ENCODE measurements around the gene RPH3AL.
"Not testable (repeated sequence)": the region's sequence is repeated elsewhere in the genome, so short reads cannot be mapped to it uniquely, and the experiment has no call there.

RPH3AL gene

DNA sequence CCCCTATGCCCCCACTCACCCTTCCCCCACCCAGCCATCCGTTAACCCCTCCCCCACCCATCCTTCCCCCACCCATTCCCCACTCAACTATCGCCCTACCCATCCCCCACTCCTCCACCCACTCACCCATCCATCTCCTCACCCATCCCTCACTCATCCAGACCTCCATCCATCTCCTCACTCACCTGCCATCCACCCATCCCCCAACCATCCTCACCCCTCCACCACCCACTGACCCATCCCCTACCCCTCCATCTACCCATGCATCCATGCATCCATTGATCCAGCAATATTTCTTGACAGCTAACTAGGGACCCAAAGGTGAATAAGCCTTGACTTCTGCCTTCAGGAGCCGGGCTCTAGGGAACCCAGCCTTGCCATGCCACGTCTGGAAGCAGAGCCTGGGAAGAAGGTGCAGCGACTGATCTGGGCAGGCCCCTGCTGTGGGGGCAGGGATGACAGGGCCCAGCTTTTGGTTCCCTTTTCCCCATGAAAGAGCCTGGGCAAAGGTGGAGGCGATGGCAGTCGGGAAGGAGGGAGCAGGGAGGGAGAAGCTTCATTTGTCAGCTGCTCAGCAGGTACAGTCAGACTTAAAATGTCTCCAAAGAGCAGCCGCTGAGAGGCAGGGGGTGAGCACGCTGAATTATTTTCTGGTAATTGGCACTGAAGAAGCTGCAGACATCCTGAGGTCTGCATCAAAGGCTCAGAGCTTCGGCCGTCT is 148.0 kb downstream of the RPH3AL start:
- no peak for DNase-seq (ENCODE audit: low read depth)
- TF ChIP-seq, protein P1, sequence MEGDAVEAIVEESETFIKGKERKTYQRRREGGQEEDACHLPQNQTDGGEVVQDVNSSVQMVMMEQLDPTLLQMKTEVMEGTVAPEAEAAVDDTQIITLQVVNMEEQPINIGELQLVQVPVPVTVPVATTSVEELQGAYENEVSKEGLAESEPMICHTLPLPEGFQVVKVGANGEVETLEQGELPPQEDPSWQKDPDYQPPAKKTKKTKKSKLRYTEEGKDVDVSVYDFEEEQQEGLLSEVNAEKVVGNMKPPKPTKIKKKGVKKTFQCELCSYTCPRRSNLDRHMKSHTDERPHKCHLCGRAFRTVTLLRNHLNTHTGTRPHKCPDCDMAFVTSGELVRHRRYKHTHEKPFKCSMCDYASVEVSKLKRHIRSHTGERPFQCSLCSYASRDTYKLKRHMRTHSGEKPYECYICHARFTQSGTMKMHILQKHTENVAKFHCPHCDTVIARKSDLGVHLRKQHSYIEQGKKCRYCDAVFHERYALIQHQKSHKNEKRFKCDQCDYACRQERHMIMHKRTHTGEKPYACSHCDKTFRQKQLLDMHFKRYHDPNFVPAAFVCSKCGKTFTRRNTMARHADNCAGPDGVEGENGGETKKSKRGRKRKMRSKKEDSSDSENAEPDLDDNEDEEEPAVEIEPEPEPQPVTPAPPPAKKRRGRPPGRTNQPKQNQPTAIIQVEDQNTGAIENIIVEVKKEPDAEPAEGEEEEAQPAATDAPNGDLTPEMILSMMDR (IDR thresholded peaks at IDR 0.05; ENCODE audit: insufficient read depth, low read depth, low read length, missing control alignments): no peak
- no peak overlapping the region for H3K4me3 ChIP-seq (ENCODE audit: low read length)

DNA sequence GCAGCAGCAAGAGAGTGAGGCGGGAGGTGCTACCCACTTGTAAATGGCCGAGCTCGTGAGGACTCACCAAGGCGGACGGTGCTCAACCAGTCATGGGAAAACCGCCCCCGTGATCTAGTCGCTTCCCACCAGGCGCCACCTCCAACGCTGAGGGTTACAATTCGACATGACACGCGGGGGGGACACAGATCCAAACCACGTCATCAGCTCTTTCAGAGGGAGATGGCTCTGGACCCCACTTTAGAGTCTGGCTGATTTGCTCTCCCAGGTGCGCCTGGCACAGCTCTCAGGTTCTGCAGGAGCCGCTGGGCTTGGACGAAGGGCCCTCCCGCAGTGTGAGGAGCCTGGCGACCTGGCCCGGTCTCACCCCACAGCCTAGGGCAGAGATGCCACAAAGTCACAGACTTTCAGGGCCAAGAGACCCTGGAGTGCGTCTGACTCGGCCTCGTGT is 150.1 kb downstream of the RPH3AL start:
- no peak for DNase-seq (ENCODE audit: low read depth)
- no peak overlapping the region for H3K4me3 ChIP-seq (ENCODE audit: low read length)
- TF ChIP-seq, protein P1 (IDR thresholded peaks at IDR 0.05; ENCODE audit: insufficient read depth, low read depth, low read length, missing control alignments): no peak

GRCh38 chr17:201736-202135 is 150.9 kb downstream of the RPH3AL start:
- DNase-seq (ENCODE audit: low read depth); H3K4me3 ChIP-seq (ENCODE audit: low read length): not testable (repeated sequence)

DNA sequence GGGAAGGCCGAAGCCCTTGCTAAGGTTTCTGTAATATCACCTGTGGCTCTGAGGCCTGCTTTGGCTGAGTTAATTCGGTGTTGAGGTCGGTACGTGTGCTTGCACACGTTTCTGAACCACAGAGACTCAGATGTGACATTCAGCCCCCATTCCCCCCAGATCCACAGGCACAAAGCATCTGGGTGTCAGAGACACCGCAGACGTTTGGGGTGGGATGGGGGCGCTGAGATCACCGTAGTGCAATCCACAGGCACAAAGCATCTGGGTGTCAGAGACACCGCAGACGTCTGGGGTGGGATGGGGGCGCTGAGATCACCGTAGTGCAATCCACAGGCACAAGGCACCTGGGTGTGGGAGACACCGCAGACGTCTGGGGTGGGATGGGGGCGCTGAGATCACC is 151.3 kb downstream of the RPH3AL start:
- DNase-seq (ENCODE audit: low read depth); H3K4me3 ChIP-seq (ENCODE audit: low read length): not testable (repeated sequence)

DNA sequence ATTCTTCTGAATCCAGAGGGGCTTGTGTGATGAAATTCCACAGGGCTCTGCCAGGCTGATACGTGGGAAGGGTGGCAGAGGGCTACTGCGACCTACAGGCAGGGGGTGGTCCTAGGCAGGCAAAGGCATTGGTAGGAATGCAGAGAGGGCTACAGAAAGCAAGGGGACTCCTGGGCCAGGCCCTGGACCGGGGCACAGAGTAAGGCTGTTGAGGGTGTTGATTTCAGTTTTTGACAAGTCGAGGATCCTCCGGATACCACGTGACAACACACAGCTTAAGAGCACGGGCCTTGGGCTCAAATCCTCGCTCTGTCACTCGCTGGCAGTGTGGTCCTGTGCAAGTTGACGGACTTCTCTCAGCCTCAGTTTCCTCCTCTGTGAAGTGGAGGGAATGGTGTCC is 152.0 kb downstream of the RPH3AL start:
- no peak overlapping the region for H3K4me3 ChIP-seq (ENCODE audit: low read length)
- TF ChIP-seq, protein P1 (IDR thresholded peaks at IDR 0.05; ENCODE audit: insufficient read depth, low read depth, low read length, missing control alignments): no peak
- no peak for DNase-seq (ENCODE audit: low read depth)

DNA sequence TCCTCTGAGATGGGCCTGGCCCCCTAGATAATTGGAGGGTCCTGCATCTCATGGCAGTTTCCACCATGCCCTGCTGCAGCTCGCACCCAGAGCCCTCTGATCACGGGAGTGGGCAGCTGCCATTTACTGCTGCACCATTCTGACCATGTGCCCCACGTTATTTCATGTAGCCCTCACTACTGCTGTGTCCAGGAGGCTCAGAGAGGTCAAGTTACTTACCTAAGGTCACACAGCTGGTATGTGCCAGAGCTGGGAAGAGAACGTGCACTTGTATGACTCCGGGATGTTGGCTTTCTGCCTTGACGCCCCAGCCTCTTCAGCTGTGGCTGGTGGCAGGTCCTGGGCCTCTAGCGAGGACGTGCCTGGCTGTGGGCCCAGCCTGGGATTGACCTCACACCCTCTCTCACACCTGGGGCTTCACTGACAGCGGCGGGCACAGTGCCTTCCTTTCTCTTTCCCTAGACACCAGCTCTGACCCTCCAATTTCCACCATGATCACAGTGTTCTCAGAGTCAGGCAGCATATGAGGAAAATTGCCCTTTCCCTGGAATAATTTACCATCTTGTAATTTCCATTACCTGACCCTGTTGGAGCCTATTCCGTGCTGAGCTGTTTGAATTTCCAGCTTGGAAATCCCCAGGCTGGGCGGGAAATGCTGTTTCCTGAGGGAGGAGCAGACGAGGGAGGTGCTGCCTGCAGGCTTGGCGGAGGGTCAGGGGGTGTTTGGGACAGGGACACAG is 152.6 kb downstream of the RPH3AL start:
- H3K4me3 ChIP-seq (ENCODE audit: low read length): no peak overlapping the region
- DNase-seq (ENCODE audit: low read depth): no peak
- TF ChIP-seq, protein P1 (IDR thresholded peaks at IDR 0.05; ENCODE audit: insufficient read depth, low read depth, low read length, missing control alignments): no peak

- TF ChIP-seq, protein P1 (IDR thresholded peaks at IDR 0.05; ENCODE audit: insufficient read depth, low read depth, low read length, missing control alignments): no peak
- DNase-seq (ENCODE audit: low read depth): no peak
- no peak overlapping the region for H3K4me3 ChIP-seq (ENCODE audit: low read length)
Observed at GRCh38 chr17:199191-199604, 153.4 kb downstream of the RPH3AL start.

GRCh38 chr17:198225-198624 is 154.4 kb downstream of the RPH3AL start:
- DNase-seq (ENCODE audit: low read depth): not testable (repeated sequence)

More at GRCh38 chr17:198225-198624, 154.4 kb downstream of the RPH3AL start:
- H3K4me3 ChIP-seq (ENCODE audit: low read length): not testable (repeated sequence)

Data from epithelial cell of esophagus (primary cell).